CD4-positive, CD25-positive, alpha-beta regulatory T cell (primary cell): Measurements from ENCODE around the gene C12orf56. TPM values are rescaled to one million over a fixed set of nuclear protein-coding genes. Genes with fewer than 3 reads are reported as not detected.
"Not testable (repeated sequence)": the region's sequence is repeated elsewhere in the genome, so short reads cannot be mapped to it uniquely, and the experiment has no call there.

Experiments
- ATAC-seq, 2 donors: fragments of 150-1000 bp; cut with Tn5 transposase; one replicate each; pipeline ENCODE4 v1.10.0; 2021; ENCODE audit warnings: low read depth in 2 of 2, moderate number of reproducible peaks in 2 of 2, moderate library complexity in 1 of 2
- DNase-seq, 3 donors: peaks; one replicate each; pipeline versions ENCODE4 v3.0.0 to v3.0.0-alpha.2; 2012 to 2022; ENCODE audit warnings: mixed read lengths in 1 of 3
- H3K27ac ChIP-seq: one replicate; pipeline ENCODE4 v1.7.0; 2013; ENCODE audit warnings: mild to moderate bottlenecking, low read length; ENCODE audit not compliant: insufficient read depth, poor library complexity, severe bottlenecking
- H3K27me3 ChIP-seq: one replicate; pipeline ENCODE4 v1.7.0; 2013; ENCODE audit warnings: low read length; ENCODE audit not compliant: control insufficient read depth, insufficient read depth
- H3K36me3 ChIP-seq: one replicate; pipeline ENCODE4 v1.7.0; 2013; ENCODE audit warnings: mild to moderate bottlenecking, low read length, moderate library complexity; ENCODE audit not compliant: control insufficient read depth, insufficient read depth
- H3K4me1 ChIP-seq: 2 replicates; pipeline ENCODE4 v1.7.0; 2013; ENCODE audit warnings: mild to moderate bottlenecking, low read length; ENCODE audit not compliant: insufficient read depth, control insufficient read depth, poor library complexity, severe bottlenecking
- H3K4me3 ChIP-seq: one replicate; pipeline ENCODE4 v1.7.0; 2013; ENCODE audit warnings: low read depth, mild to moderate bottlenecking, low read length, moderate library complexity
- H3K9me3 ChIP-seq, 2 experiments: 1 replicate in 1 of 2; 2 replicates in 1 of 2; pipeline ENCODE4 v1.7.0; 2013; ENCODE audit warnings: low read length in 2 of 2, mild to moderate bottlenecking in 1 of 2, moderate library complexity in 1 of 2; ENCODE audit not compliant: control insufficient read depth in 2 of 2
- H3K27ac Mint-ChIP-seq, 3 donors: one replicate each; pipeline ENCODE4 v1.8.0; 2020 to 2022; ENCODE audit warnings: mild to moderate bottlenecking in 3 of 3, mixed read lengths in 3 of 3, moderate library complexity in 2 of 3
- H3K27me3 Mint-ChIP-seq: one replicate; pipeline ENCODE4 v1.8.0; 2022; ENCODE audit warnings: mild to moderate bottlenecking, mixed read lengths
- H3K36me3 Mint-ChIP-seq: one replicate; pipeline ENCODE4 v1.8.0; 2020; ENCODE audit warnings: mixed read lengths
- H3K4me1 Mint-ChIP-seq, 4 donors: one replicate each; pipeline ENCODE4 v1.8.0; 2020 to 2022; ENCODE audit warnings: mixed read lengths in 4 of 4, mild to moderate bottlenecking in 1 of 4
- H3K4me3 Mint-ChIP-seq, 4 donors: one replicate each; pipeline ENCODE4 v1.8.0; 2020 to 2022; ENCODE audit warnings: mild to moderate bottlenecking in 4 of 4, mixed read lengths in 4 of 4, moderate library complexity in 3 of 4
- H3K9me3 Mint-ChIP-seq, 7 donors: one replicate each; pipeline ENCODE4 v1.8.0; 2020 to 2022; ENCODE audit warnings: mixed read lengths in 7 of 7, mild to moderate bottlenecking in 3 of 7, moderate library complexity in 2 of 7
- polyA plus RNA-seq, 4 donors: library from polyadenylated mRNA; unstranded; fragments of 300-500 nt; fragmentation: Illumina TruSeq; gene quantifications; one replicate each; pipeline ENCODE4 v1.2.3, GENCODE V29; 2021
- total RNA-seq: library from RNA; stranded (reverse); gene quantifications from one replicate; pipeline ENCODE4 v1.2.3, GENCODE V29; 2022

C12orf56 gene
- total and polyA plus RNA-seq, 5 donors from 2014 or later = 0.15 TPM; not detected in 4

- peaks cover 16% of the 10 kb centered on the region for H3K27me3 Mint-ChIP-seq
- peaks cover 32 to 51% (median 41%) of the 10 kb centered on the region in 4 donors for H3K4me1 Mint-ChIP-seq
- Histone ChIP-seq H3K4me3 (peak overlapping the region; percentile 74), H3K36me3 (peaks cover 7% of the 10 kb centered on the region), H3K9me3 (no peaks in the 10 kb centered on the region), H3K27ac (peak overlapping the region; percentile 77), H3K4me1 (peaks cover 32% of the 10 kb centered on the region), H3K27me3 (no peaks in the 10 kb centered on the region)
- no peaks in the 10 kb centered on the region for H3K9me3 Mint-ChIP-seq
- H3K36me3 Mint-ChIP-seq = peaks cover 1% of the 10 kb centered on the region
- H3K4me3 Mint-ChIP-seq = peak overlapping the region; percentile 18 to 75 (median 62)
- H3K27ac Mint-ChIP-seq = peak overlapping the region; percentile 21 to 90 (median 79)
- DNase-seq (peak in 1 of 3 donors; percentile 9), ATAC-seq (no peak)
Observed at GRCh38 chr12:64219145-64219544, 171.4 kb downstream of the C12orf56 start.

GRCh38 chr12:64218597-64218996, 172.0 kb downstream of the C12orf56 start:
- Histone ChIP-seq H3K36me3 (peaks cover 10% of the 10 kb centered on the region), H3K4me3 (peak overlapping the region; percentile 74), H3K27ac (peak overlapping the region; percentile 77), H3K27me3 (no peaks in the 10 kb centered on the region), H3K4me1 (peaks cover 32% of the 10 kb centered on the region), H3K9me3 (no peaks in the 10 kb centered on the region)
- peaks cover 32 to 51% (median 42%) of the 10 kb centered on the region in 4 donors for H3K4me1 Mint-ChIP-seq
- H3K36me3 Mint-ChIP-seq = peaks cover 7% of the 10 kb centered on the region
- H3K4me3 Mint-ChIP-seq = peak overlapping the region; percentile 75 to 84 (median 78)
- ATAC-seq = no peak
- H3K27me3 Mint-ChIP-seq = peaks cover 16% of the 10 kb centered on the region
- no peaks in the 10 kb centered on the region for H3K9me3 Mint-ChIP-seq
- peak in 2 of 3 donors; percentile 9 to 57 for DNase-seq
- peak overlapping the region; percentile 90 to 91 (median 91) for H3K27ac Mint-ChIP-seq

DNA sequence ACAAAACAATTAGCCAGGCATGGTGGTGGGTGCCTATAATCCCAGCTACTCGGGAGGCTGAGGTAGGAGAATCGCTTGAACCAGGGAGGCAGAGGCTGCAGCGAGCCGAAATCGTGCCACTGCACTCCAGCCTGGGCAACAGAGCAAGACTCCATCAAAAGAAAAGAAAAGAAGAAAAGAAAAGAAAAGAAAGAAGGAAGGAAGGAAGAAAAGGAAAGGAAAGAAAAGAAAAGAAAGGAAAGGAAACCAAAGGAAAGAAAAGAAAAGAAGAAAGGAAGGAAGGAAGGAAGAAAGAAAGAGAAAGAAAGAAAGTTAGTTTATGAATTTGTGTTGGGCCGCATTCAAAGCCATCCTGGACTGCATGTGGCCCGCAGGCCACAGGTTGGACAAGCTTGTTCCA, 172.9 kb downstream of the C12orf56 start:
- H3K27ac ChIP-seq, H3K9me3 ChIP-seq, ATAC-seq, H3K36me3 Mint-ChIP-seq, DNase-seq, H3K27me3 ChIP-seq, H3K9me3 Mint-ChIP-seq: not testable (repeated sequence)
- H3K36me3 ChIP-seq = peaks cover 15% of the 10 kb centered on the region
- peaks cover 32% of the 10 kb centered on the region for H3K4me1 ChIP-seq
- Mint-ChIP-seq H3K4me3 (peak overlapping the region in 1 of 4 donors; percentile 31), H3K4me1 (peaks cover 31 to 44% (median 37%) of the 10 kb centered on the region in 4 donors), H3K27me3 (peaks cover 11% of the 10 kb centered on the region), H3K27ac (peak overlapping the region; percentile 40 to 90 (median 53))
- peak overlapping the region; percentile 1 for H3K4me3 ChIP-seq

DNA sequence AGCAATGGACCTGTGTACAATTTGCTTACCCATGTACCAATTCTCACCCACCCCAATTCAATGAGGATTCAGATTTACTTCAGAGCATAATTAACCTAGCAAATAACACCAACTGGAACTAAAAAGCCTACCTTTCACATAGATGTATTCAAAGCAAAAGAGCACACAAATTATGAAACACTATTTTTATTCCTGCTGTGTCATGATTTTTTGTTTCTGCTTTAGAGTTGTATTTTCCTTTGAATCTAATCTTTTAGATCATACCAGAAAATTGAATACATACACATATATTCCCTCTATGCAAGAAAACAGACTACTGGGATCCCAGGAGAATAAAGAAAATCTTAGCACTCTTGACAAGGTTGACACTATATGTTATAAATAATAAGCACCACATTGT, 174.3 kb downstream of the C12orf56 start:
- Mint-ChIP-seq H3K9me3 (no peaks in the 10 kb centered on the region), H3K27ac (no peak overlapping the region), H3K36me3 (peaks cover 17% of the 10 kb centered on the region), H3K27me3 (peaks cover under 1% of the 10 kb centered on the region), H3K4me3 (no peak overlapping the region), H3K4me1 (peaks cover 26 to 36% (median 28%) of the 10 kb centered on the region in 4 donors)
- DNase-seq (no peak), ATAC-seq (no peak)
- H3K4me1 ChIP-seq = peaks cover 28% of the 10 kb centered on the region
- peaks cover 21% of the 10 kb centered on the region for H3K36me3 ChIP-seq
- H3K27ac ChIP-seq = no peak overlapping the region
- H3K9me3 ChIP-seq = no peaks in the 10 kb centered on the region
- no peaks in the 10 kb centered on the region for H3K27me3 ChIP-seq
- H3K4me3 ChIP-seq = no peak overlapping the region

Other genes with a start within 250 kb of the C12orf56 start
- 26.7 TPM for gene KICS2, start 168.5 kb downstream of the C12orf56 start, total RNA-seq
- 10 to 100 TPM; 10.8 to 16.0 (median 11.5) TPM for gene KICS2, start 168.5 kb downstream of the C12orf56 start, polyA plus RNA-seq
- gene XPOT, start 13.6 kb upstream of the C12orf56 start, total RNA-seq = 59.6 TPM
- 10 to 100 TPM; 27.7 to 43.3 (median 34.0) TPM for gene XPOT, start 13.6 kb upstream of the C12orf56 start, polyA plus RNA-seq
- gene TBK1, start 61.4 kb upstream of the C12orf56 start, total RNA-seq = 24.3 TPM
- gene TBK1, start 61.4 kb upstream of the C12orf56 start, polyA plus RNA-seq = 10 to 100 TPM; 21.3 to 29.1 (median 22.8) TPM
- gene RASSF3, start 219.7 kb upstream of the C12orf56 start, total RNA-seq = 158 TPM
- 10 to 100 TPM in 2 of 4 donors, 1 to 10 TPM in 2; 5.5 to 12.8 (median 8.0) TPM for gene RASSF3, start 219.7 kb upstream of the C12orf56 start, polyA plus RNA-seq